ENCODE measurements around the gene FGFBP2.

GRCh38 chr4:15928883-15929282 is 34.1 kb downstream of the FGFBP2 start:
- TF ChIP-seq CTCF (IDR thresholded peaks at IDR 0.05): no peak
- no peak for TF ChIP-seq POLR2A (IDR thresholded peaks at IDR 0.05)
